ENCODE measurements around the gene ABCG4.

The ABCG4 gene

DNA sequence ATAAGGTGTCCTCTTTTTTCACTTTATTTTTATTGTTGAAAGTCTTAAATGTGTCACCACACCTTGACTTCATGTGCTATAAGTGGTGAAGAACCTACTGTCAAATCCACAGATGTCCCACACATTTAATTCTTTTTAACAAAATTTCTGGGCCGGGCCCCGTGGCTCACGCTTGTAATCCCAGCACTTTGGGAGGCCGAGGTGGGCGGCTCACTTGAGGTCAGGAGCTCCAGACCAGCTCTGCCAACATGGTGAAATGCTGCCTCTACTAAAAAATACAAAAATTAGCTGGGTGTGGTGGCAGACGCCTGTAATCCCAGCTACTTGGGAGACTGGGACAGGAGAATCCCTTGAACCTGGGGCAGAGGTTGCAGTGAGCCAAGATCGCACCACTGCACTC lies 60.3 kb downstream of the ABCG4 start:
- no peak for DNase-seq

DNA sequence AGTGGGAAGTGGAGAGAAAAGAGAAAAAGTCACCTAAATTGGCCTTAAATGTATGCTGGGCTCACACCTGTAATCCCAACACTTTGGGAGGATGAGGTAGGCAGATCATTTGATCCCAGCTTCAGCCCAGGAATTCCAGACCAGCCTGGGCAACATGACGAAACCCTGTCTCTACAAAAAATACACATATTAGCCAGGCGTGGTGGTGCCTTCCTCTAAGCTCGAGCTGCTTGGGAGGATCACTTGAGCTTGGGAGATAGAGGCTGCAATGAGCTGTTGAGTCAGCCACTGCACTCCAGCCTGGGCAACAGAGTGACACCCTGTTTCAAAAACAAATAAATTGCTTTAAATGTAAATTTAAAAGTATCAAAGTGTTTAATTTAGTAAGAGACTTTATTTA lies 61.2 kb downstream of the ABCG4 start:
- DNase-seq = no peak
